Type B pancreatic cell (in vitro differentiated cells): ENCODE measurements around the gene MYCL. TPM values are rescaled to one million over a fixed set of nuclear protein-coding genes. Genes with fewer than 3 reads are reported as not detected.

ENCODE experiments used
- DNase-seq: peaks from one replicate; pipeline ENCODE4 v3.0.0; 2021; ENCODE audit warnings: mixed read lengths; ENCODE audit not compliant: unreplicated experiment; ENCODE audit errors: extremely low spot score
- H3K27ac Mint-ChIP-seq: 2 replicates; pipeline ENCODE4 v1.8.0; 2021; ENCODE audit warnings: mild to moderate bottlenecking, mixed read lengths
- H3K27me3 Mint-ChIP-seq: 2 replicates; pipeline ENCODE4 v1.8.0; 2021; ENCODE audit warnings: mixed read lengths
- H3K36me3 Mint-ChIP-seq: 2 replicates; pipeline ENCODE4 v1.8.0; 2021; ENCODE audit warnings: mixed read lengths
- H3K4me1 Mint-ChIP-seq: one replicate; pipeline ENCODE4 v1.8.0; 2021; ENCODE audit warnings: mixed read lengths; ENCODE audit not compliant: unreplicated experiment
- H3K4me3 Mint-ChIP-seq: 2 replicates; pipeline ENCODE4 v1.8.0; 2021; ENCODE audit warnings: mild to moderate bottlenecking, mixed read lengths
- H3K9me3 Mint-ChIP-seq: 2 replicates; pipeline ENCODE4 v1.8.0; 2021; ENCODE audit warnings: mixed read lengths
- CTCF ChIP-seq: fragments of 200-600 bp; sonication (generic); conservative IDR thresholded peaks from 2 replicates; pipeline ENCODE4 v1.5.0; 2021; ENCODE audit warnings: antibody characterized with exemption, mild to moderate bottlenecking
- total RNA-seq: library from RNA; stranded (reverse); gene quantifications from 2 replicates; pipeline ENCODE4 v1.2.1, GENCODE V29; 2021; ENCODE audit warnings: low replicate concordance

The MYCL gene
- total RNA-seq, 1 donor from 2014 or later: 19.5 TPM

DNA sequence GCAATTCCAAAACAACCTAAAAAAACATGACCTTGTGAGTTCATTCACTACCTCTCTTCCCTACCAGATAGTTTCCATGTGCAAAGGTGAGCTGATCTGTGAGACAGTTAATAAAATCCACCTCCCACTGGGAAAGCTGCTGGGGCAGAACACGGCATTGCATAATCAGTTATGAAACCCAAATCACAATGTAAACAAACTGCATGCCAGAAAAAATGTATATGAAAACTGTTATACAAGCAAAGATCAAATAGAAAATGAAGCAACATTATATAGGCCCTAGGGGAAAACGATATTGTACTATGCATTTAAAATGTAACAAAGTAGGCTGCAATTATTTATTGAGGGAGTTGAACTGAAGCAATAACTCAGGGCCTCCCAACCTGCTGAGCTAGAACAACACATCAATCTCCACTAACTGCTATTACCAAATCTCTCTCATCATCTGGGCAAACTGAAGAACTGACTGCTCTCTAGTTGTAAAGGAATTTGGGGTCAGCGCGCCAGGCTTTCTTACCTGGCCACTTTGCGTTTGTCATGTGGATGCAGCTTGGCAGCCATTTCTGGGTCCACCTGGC lies 49.4 kb downstream of the MYCL start:
- TF ChIP-seq CTCF: no peak
- H3K4me1 Mint-ChIP-seq: peaks cover 20% of the 10 kb centered on the region
- no peak for DNase-seq
- H3K27me3 Mint-ChIP-seq: no peaks in the 10 kb centered on the region
- H3K27ac Mint-ChIP-seq: peak overlapping the region; percentile 81
- H3K9me3 Mint-ChIP-seq: no peaks in the 10 kb centered on the region
- H3K36me3 Mint-ChIP-seq: peaks cover 20% of the 10 kb centered on the region
- H3K4me3 Mint-ChIP-seq: peak overlapping the region; percentile 23

- peaks cover 24% of the 10 kb centered on the region for H3K36me3 Mint-ChIP-seq
- no peaks in the 10 kb centered on the region for H3K27me3 Mint-ChIP-seq
- H3K4me1 Mint-ChIP-seq: peaks cover 26% of the 10 kb centered on the region
- H3K4me3 Mint-ChIP-seq: peak overlapping the region; percentile 61
- TF ChIP-seq CTCF: no peak
- no peaks in the 10 kb centered on the region for H3K9me3 Mint-ChIP-seq
- peak overlapping the region; percentile 89 for H3K27ac Mint-ChIP-seq
- no peak for DNase-seq
These were observed 51.0 kb downstream of the MYCL start for GRCh38 chr1:39850606-39851216.

DNA sequence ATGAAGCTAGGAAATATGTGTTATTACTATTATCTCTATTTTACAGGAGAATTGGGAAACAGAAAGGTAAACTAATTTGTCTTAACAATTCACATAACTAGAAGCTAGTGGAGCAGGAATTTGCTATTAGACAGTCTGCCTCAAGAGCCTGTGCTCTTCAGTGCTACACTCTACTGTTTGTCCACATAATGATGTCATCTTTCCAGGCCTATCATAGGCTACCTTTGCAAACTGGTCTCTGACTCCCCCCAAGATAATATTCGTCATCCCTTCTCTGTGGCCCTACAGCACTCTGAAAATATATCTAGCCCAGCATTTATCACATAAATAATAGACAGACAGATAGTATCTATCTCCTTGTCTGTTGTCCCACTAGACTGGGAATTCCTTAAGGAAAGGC lies 52.5 kb downstream of the MYCL start:
- peak overlapping the region; percentile 58 for H3K27ac Mint-ChIP-seq
- peaks cover 22% of the 10 kb centered on the region for H3K36me3 Mint-ChIP-seq

GRCh38 chr1:39847940-39848339 lies 53.8 kb downstream of the MYCL start:
- Mint-ChIP-seq H3K36me3 (peaks cover 33% of the 10 kb centered on the region), H3K4me1 (peaks cover 40% of the 10 kb centered on the region), H3K9me3 (no peaks in the 10 kb centered on the region), H3K27me3 (no peaks in the 10 kb centered on the region), H3K27ac (no peak overlapping the region), H3K4me3 (no peak overlapping the region)
- no peak for TF ChIP-seq CTCF
- DNase-seq: no peak

More for the DNA sequence above, 52.5 kb downstream of the MYCL start:
- no peak for TF ChIP-seq CTCF
- H3K4me3 Mint-ChIP-seq: peak overlapping the region; percentile 27
- H3K27me3 Mint-ChIP-seq: no peaks in the 10 kb centered on the region
- no peak for DNase-seq
- H3K9me3 Mint-ChIP-seq: no peaks in the 10 kb centered on the region
- H3K4me1 Mint-ChIP-seq: peaks cover 35% of the 10 kb centered on the region

DNA sequence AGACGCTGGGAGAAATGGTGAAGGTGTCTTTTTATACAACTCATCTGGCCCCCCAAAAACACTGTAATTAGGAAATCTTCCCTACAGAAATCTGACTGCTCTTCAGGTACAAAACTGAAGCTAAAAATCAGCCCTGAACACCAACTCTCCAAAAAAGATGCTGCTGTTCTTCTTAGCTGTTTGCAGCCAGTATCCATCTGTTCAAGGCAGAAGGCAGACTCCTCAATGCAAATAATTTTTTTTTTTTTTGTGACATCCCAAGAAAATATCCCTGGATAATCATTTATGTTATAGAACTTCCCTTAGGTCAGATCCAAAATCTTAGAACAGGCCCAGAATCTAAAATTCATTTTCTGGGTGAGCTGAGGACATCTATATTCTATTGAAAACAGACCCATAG lies 54.9 kb downstream of the MYCL start:
- TF ChIP-seq CTCF: no peak
- no peak overlapping the region for H3K4me3 Mint-ChIP-seq
- no peaks in the 10 kb centered on the region for H3K27me3 Mint-ChIP-seq
- H3K27ac Mint-ChIP-seq: no peak overlapping the region
- peaks cover 31% of the 10 kb centered on the region for H3K4me1 Mint-ChIP-seq
- H3K9me3 Mint-ChIP-seq: no peaks in the 10 kb centered on the region
- no peak for DNase-seq
- H3K36me3 Mint-ChIP-seq: peaks cover 42% of the 10 kb centered on the region
